T-helper 22 cell (primary cell): ENCODE results near the gene LAMA3.

ENCODE experiments used
- DNase-seq: peaks from one replicate; pipeline ENCODE4 v3.0.0-alpha.2; 2020; ENCODE audit warnings: low read depth

LAMA3 gene

GRCh38 chr18:23938043-23938756 is 248.9 kb downstream of the LAMA3 start:
- no peak for DNase-seq

DNA sequence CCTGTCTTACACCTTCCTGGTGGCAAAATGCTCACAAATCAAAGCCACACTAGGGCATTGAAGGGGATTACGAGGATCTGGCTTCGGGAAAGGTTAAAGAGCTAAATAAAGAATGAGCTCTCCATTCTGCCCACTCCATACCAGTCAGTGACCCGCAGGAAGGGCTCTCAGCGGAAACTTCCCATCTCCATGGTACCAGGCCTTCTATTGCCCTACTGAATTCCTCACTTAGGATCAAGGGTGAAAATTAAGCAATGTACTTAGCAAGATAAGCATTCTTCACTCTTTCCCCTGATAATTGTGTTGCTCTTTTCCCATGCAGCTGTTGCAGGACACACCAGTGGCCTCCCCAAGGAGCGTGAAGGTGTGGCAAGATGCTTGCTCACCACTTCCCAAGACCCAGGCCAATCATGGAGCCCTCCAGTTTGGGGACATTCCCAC is 249.7 kb downstream of the LAMA3 start:
- DNase-seq = no peak

GRCh38 chr18:23939366-23939765 is 250.1 kb downstream of the LAMA3 start:
- no peak for DNase-seq

DNA sequence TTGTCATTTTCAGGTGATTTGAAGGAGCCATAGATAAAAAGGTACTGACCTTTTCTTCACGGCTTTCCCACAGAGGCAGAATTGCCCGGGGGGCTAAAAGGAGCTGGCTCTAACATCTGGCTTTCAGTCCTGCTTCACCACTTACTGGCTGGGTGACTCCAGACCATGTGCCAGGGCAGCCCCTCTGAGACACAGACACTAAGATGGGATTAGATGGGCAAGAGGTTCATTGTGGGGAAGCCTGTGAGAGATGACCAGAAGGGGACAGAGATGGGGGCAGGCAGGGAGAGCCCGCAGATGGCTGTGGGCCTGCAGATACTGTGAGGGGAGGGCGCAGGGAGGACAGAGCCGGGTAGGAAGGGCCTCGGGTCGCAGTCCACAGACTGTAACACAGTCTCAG is 250.6 kb downstream of the LAMA3 start:
- no peak for DNase-seq

GRCh38 chr18:23941791-23942190 is 252.5 kb downstream of the LAMA3 start:
- no peak for DNase-seq

DNA sequence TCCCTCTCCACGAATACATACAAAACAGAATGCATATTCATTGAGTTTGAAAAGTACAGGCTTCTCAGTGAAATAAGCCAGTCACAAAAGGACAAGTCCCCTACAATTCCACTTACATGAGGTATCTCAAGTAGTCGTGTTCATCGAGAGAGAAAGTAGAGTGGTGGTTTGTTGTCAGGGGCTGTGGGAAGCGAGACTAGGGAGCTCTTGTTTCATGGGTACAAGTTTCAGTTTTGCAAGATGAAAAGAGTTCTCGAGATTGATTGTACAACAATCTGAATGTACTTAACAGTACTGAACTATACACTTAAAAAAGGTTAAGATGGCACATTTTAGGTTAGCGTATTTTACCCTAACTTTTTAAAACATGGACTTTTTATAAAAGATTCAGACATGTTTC is 253.9 kb downstream of the LAMA3 start:
- DNase-seq = no peak

DNA sequence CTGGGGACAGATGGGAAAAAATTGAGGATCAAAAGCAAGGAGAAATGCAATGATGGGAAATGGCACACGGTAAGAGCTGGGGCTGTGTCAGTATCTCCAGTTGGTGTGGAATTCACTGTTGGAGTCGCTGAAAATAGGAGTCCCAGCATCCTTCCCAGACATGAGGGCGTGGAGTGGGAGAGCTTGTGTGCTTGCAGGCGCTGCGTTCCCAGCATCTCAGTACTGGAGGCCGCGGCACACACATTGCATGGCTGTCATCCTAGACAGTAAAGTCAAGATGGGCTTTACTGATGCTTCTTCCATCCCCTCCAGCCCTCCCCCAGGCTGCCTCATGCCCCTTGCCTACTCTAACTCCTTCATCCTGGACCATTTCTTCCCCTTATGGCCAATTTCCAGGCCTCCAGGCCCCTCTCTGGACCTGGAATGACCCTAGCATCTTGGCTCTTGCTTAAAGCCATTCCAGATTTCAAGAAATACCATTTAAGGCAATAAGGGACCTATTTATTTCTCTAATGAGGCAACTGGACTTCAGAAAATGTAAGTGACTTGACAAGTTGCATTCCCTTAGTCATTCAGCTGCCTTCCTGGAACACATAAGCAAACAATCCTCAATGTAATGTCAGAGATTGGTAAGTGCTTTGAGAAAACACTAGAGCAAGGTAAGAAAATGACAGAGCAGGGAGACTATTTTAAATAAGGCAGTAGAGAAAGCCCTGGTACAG is 254.8 kb downstream of the LAMA3 start:
- DNase-seq = no peak

- DNase-seq = no peak
Observed at GRCh38 chr18:23945416-23946079, 256.3 kb downstream of the LAMA3 start.

DNA sequence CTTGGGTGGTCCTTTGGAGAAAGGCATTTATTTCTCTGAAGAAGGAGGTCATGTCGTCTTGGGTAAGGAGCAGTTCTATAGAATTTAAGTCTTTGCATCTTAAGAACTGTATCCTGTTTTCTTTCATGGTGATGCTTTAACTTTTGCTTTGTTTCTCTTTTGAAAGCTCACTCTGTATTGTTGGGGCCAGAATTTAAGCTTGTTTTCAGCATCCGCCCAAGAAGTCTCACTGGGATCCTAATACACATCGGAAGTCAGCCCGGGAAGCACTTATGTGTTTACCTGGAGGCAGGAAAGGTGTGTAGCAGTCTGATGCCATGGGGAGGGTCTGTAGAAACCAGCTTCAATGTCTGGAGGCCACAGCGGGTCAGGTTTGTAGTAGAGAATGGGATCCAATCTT is 260.6 kb downstream of the LAMA3 start:
- no peak for DNase-seq

DNA sequence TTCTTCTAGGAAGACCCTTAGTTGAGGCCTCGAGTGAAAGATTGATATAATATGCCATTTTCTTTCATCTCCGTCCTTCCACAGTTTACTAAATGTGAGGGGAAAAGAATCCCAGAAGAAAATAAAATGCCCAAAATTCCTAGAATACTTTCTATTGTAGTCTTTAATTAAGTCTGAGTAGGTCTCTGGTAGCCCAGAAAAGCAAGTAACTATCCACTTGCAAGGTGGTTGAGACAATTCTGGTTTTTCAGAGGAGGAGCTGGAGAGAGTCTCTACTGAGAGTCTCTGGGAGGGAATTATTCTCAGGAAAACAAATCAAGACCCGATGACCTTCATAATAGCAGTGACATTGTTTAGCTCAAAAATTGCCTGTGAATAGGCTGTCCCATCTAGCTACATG is 261.4 kb downstream of the LAMA3 start:
- no peak for DNase-seq

DNA sequence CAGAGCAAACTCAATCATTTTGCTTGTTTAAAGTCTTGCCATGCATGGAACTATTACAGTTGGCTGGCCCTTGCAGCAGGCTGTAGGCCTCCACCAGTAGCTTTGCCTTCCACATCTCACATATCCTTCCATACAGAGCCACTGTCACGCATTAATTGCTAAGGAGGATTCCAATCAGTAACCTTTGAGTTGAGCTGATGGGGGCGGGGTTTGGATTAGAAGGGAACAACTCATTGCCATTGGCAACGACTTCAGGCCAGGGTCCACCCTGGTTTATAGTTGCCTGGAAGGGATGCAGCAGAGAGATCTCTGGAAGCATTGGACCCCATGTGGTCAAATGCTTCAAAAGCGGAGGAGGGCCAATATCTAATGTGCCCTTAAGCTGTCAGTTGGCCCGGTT is 262.0 kb downstream of the LAMA3 start:
- DNase-seq = no peak

- no peak for DNase-seq
Observed at GRCh38 chr18:23953984-23954383, 264.7 kb downstream of the LAMA3 start.

GRCh38 chr18:23956483-23956882 is 267.2 kb downstream of the LAMA3 start:
- no peak for DNase-seq

DNA sequence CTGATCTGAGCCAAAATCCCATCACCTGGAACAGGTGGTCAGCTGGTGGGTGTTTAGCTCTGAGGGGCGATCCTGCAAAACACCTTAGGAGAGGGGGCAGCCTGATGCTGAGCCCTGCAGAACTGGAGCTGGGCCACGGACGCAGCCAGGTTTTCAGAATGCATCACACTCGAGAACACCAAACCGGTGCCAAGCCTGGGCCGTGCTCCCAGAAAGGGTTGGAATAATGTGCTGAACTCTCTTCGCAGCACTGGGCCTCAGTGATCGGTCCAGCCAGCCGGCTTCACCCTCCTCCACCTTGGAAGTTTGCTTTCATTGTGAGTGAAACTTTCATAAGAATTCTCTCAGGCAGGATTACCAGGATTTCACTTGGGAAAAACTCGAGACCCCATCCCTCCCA is 268.8 kb downstream of the LAMA3 start:
- no peak for DNase-seq

DNA sequence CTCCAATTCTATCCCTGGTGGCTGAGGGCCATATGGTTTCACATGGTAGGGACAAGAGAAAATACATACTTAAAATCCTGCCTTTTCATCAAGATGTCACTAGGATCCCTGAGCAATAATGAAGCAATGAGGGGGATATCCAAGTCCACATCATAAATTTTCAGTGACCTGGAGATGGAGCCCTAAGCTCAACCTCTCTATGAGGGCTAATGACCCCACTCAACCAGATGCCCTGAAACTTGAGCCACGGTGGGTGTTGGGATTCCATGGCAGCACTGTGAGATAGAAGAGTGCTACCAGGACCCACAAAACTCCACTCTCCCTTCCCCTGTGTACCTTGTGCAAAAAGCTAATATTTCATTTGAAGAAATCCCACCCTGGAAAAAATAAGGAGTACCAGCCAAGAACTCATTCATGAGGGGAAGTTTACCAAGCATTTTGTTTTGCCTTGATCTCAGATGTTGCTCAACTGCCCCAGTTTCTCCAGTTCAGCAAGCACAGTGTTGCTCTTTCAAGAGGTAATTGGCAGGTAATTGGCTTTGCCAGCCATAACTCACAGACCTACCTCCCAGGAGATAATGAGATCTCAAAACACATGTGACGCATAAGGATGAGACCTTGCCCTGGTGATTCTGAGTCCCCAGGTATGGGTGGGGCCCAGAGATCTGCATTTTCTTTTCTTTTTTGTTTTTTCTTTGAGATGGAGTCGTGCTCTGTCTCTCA is 274.4 kb downstream of the LAMA3 start:
- DNase-seq = no peak

DNA sequence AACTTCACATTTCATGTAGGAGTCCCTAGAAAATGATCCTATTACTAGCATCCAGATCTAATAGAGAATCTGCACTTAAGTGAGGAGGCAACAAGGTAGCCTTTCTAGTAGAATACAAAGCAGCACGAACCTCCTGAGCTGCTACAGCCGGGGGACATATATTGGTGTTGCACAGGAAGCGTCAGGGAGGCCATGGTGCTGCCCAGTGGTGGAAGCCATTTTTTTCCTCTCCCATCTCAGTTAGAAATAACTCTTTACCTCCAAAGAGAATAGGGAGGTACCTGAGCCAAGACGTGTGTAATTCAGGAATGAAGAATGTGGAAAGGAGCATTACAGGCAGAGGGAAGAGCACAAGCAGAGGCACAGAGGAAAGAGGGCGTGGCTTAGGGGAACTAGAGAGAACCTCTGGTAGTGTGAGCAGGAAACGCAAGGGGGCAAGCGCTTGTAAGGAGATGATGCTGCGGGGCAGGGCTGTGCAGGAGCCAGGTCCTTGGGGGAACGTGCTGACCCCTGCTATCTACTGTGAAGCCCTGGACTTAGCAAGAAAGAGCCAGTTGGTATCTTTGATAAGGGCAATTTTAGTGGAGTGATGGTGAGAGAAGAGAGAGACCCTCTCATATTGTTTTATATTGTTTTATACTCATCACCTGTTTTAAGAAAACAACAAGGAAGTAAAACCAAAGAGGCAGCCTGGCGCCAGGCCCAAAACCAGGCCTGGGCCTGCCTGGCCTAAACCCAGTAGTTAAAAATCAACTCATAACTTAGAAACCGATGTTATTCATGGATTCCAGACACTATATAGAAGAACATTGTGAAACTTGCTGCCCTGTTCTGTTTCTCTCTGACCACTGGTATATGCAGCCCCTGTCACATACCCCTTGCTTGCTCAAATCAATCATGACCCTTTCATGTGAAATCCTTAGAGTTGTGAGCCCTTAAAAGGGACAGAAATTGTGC is 275.3 kb downstream of the LAMA3 start:
- peak; percentile 17 for DNase-seq

DNA sequence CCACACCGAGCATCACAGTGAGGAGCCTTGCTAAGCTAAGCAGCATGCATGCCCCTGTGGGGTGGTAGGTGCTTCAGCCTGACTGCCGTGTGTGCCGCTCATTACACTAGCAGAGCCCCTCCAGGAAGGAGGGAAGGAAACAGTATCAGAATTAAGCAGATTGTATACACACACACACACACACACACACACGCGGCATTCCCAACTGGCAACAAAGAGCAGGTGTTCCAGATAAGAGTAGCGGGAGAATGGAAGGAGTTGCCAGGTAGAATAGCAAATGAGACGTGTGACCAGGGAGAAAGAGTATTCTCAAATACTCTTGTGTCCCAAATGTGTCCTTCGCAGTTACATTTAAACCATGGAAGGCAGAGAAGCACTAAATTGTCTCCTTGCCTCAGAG is 277.7 kb downstream of the LAMA3 start:
- no peak for DNase-seq

GRCh38 chr18:23967321-23968089 is 278.3 kb downstream of the LAMA3 start:
- DNase-seq = no peak

DNA sequence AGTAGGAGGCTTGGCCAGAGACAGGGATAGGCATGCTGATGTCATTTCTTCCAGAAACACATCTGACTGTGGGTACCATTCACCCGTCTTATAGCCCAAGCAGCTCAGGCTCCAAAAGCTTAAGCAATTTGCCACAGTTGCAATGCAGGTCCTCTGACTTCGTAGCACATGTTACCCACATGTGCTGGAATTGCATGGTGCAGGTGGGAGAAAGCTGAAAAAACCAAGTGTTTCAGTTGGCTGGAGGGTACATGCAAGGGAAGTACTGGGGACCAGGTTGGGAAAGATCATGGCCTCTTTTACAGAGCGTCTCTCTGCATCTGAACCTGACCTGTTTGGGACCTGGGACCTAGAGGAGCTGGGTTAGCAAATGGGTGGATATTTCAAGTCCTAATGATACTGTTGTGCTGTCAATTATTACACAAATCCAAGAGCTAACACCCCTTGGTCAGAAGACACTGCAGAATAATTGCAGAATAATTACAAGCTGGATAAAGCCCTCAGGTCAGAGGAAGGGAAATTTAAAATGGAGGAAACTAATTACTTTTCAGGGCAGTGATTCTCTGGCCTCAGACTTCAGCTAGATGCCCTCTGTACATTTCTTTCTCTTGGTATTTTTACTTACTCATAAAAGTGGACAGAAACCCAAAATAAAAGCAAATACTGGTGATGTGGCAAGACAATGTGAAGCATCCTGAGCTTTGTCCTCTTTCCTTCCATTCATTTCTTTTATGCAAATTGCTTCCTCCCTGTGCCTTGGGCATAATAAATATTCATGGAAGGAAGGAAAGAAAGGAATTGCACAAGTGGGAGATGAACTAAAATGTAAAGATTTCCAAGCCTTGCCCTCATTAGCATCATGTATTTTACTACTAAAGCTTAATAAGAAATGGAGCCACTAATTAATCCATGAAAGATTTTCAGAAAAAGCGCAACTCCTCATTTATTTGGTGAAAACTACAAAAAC is 279.7 kb downstream of the LAMA3 start:
- DNase-seq = no peak
